ENCODE measurements around the gene SKI.

Gene SKI

DNA sequence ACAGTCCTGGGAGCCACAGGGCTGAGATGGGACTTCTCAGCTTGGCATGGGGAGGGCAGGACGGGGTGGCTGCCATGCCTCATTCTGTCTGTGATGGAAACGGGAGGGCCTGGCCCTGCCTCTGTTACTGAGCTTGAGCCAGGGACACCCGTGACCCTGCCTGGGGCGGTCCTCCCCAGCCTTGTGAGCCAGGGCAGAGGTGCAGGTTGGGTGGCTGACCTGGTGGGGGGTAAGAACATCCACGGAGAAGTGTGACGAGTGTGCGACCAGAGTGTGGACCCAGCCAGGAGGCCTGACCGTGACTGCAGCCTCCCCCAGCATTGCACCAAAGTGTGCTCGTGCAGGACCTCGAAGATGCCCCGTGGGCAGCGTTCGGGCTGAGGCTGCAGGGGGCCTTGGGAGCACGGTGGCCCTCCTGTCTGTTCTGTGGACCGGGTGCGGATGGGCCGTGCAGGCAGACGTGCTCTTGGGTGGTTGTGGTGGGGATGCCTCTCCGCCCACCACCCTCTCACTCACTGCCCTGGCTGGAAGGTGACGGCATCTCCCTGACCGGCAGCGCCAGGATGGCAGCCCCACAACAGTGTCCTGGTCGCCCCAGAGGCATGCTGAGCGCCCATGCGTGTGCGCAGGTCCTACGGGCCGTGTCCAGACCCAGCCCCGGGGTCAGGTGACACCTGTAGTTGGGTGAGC lies 45.4 kb downstream of the SKI start:
- TF ChIP-seq, protein P1, sequence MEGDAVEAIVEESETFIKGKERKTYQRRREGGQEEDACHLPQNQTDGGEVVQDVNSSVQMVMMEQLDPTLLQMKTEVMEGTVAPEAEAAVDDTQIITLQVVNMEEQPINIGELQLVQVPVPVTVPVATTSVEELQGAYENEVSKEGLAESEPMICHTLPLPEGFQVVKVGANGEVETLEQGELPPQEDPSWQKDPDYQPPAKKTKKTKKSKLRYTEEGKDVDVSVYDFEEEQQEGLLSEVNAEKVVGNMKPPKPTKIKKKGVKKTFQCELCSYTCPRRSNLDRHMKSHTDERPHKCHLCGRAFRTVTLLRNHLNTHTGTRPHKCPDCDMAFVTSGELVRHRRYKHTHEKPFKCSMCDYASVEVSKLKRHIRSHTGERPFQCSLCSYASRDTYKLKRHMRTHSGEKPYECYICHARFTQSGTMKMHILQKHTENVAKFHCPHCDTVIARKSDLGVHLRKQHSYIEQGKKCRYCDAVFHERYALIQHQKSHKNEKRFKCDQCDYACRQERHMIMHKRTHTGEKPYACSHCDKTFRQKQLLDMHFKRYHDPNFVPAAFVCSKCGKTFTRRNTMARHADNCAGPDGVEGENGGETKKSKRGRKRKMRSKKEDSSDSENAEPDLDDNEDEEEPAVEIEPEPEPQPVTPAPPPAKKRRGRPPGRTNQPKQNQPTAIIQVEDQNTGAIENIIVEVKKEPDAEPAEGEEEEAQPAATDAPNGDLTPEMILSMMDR (conservative IDR thresholded peaks at IDR 0.05; ENCODE audit: low read length), result no peak
- no peak for DNase-seq (ENCODE audit: low read depth)
- no peak overlapping the region for H3K4me3 ChIP-seq (ENCODE audit: low read length)

DNA sequence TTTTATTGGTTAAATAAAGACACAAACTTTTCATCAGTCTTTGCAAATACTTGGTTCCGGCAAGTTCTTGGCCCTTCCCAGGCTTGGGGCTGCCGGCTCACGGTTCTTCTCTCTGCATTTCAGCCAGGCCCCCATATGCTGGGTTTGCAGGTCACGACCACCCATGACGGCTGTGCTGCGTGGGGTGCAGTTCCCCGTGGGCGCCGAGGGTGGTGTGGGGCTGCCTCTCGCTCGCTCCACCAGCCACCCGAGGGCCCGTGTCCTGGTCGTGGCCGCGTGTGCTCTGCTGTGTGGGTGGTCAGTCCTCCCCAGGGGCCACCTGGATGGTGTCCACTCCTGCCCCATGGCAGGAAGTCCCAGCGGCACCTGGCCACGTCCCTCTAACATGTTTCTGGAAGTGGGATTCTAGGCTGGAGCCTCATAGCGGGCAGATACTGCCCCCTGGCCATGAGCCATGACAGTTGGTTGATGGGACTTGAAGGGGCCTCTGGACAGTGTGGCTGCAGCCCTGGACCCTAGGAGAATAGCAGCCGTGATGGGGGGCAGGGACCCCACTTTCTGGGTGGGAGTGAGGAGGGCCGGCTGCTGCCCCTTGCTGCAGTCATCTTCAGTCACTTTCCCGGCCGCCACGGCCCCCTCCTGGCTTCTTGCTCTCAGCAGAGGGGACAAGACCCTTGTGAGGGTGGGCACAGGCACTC lies 46.3 kb downstream of the SKI start:
- TF ChIP-seq, protein P1 (conservative IDR thresholded peaks at IDR 0.05; ENCODE audit: low read length), result no peak
- DNase-seq (ENCODE audit: low read depth), result no peak
- no peak overlapping the region for H3K4me3 ChIP-seq (ENCODE audit: low read length)

DNA sequence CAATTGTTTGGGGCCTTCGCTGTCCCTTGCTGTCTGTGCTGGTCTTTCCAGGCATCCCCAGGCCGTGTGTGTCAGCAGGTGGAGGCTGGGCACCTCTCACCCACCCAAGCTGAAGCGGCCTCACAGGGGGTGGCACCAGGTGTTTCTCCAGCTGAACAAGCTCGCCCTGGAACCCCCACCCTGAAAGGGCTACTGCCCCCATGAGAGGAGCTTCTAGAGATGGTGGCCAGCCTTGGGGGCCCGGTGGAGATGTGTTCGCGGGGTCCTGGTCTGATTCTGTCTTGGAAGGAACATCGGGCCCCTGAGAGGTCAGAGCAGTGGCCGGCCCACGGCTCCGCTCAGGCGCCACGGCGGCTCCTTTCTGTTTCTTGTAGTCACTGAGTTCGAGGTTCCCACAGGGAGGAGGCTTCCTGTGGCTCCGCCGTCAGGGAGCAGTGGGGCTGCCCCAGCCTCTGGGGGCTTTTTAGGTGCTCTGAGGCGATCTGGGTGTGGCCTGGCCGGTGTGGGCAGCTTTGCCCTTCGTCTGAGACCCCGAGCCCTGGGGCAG lies 46.9 kb downstream of the SKI start:
- DNase-seq (ENCODE audit: low read depth), result no peak
- TF ChIP-seq, protein P1 (conservative IDR thresholded peaks at IDR 0.05; ENCODE audit: low read length), result no peak
- H3K4me3 ChIP-seq (ENCODE audit: low read length), result no peak overlapping the region

DNA sequence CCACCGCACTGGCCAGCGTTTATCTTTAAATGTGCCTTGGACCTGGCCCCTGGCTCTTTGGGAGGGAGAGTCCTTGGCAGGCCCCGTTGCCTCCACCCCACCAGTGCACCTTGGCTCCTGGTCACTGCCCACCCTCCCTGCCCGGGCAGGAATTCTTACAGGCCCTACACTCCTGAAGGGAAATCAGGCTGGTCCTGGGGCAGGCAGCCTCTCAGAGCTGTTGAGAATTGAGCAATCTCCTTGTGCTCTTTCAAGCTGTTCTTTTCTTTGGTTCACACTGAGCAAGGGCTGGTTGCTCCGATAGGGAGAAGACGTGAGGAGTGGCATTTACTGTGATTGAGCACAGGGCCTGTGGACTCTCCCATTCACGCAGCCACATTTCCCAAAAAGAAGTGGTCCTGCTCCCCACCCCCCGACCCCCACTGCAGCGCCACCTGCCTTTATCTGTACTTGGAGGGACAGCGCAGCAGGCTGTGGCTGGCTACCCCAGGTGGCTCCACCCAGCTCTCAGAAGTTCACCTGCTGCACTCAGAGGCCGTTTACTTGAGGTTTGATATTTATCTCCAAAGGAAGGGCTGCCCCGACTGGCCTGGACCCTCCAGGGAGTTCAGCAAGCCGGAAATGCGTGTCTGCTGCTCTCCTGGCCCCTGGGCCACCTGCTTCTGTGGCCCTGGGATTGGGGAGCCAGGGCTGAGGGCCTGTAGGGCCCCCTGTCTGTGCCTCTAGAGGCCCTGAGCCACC lies 47.8 kb downstream of the SKI start:
- TF ChIP-seq, protein P1 (conservative IDR thresholded peaks at IDR 0.05; ENCODE audit: low read length), result no peak
- peak; percentile 62 for DNase-seq (ENCODE audit: low read depth)
- H3K4me3 ChIP-seq (ENCODE audit: low read length), result no peak overlapping the region

DNA sequence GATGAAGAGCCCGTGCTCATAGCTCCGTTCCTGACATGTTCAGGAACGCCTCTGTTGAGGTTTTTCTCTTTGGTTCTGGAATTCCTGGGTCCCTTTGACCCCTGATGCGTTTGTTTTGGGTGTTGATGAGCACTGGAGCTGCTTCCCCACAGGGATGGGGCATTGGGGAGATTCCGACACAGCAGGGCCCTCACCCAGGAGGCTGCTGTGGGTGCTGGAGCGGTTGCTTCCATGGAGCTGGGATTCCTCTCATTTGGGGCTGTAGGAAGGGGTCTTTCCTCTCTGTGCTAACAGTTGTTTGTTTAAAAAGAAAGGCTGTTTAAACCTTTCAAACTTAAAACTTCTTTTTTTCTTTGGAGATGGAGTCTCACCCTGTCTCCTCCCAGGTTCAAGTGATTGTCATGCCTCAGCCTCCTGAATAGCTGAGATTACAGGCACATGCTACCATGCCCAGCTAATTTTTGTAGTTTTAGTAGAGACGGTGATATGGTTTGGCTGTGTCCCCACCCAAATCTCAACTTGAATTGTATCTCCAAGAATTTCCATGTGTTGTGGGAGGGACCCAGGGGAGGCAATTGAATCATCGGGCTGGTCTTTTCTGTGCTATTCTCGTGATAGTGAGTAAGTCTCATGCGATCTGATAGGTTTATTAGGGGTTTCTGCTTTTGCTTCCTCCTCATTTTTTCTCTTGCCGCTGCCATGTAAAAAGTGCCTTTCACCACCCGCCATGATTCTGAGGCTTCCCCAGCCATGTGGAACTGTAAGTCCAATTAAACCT lies 48.9 kb downstream of the SKI start:
- DNase-seq (ENCODE audit: low read depth), result peak; percentile 64
- H3K4me3 ChIP-seq (ENCODE audit: low read length), result no peak overlapping the region
- TF ChIP-seq, protein P1 (conservative IDR thresholded peaks at IDR 0.05; ENCODE audit: low read length), result no peak

DNA sequence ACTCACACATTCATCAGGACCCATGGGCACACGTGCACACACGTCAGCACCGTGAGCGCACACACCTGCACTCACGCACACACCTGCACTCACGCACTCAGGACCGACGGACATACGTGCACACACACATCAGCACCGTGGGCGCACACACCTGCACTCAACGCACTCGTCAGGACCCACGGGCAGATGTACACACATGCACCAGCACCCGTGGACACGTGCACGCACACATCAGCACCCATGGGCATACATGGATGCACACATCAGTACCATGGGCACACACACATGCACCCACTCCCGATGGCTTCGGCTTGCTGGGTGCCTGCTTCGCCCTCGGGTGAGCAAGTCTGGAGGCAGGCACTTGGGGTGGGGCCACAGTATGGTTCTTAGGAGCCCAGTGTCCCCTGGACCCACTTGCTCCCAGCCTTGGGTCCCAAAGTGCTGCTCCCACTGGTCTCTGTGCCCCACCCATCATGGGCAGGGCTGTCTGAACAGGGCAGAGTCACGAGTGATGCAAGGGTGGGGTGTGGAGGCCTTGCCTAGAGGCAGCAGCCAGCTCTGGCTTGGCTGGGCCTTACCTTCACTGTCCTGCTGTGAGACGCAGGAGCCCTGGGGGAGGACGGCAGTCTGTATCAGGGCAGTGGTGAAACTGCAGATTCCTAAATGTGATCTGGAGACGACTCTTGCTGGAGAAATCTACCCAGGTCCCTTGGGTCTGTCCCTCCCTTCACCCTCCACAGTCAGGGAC lies 49.8 kb downstream of the SKI start:
- DNase-seq (ENCODE audit: low read depth), result peak; percentile 37
- no peak overlapping the region for H3K4me3 ChIP-seq (ENCODE audit: low read length)
- TF ChIP-seq, protein P1 (conservative IDR thresholded peaks at IDR 0.05; ENCODE audit: low read length), result no peak

Data from AG10803 (cell line).